SHP77 treated with DMSO at 0.1 percent for 48 hours (cell line): ENCODE results near the gene PRH1.

Source experiments
- DNase-seq: peaks from one replicate; lab custom pipeline; 2025; lab: John Stamatoyannopoulos, UW

PRH1 gene

GRCh38 chr12:10884086-10884725 lies at the start of gene PRH1:
PRH1 (minus strand) TSS chr12:10884255; CDS start chr12:10884217, 38 bp downstream.
- no peak for DNase-seq

- no peak for DNase-seq
Measured at GRCh38 chr12:10928746-10929286, 44.8 kb upstream of the PRH1 start, which contains the start of gene PRH2. PRH2 (plus strand) TSS chr12:10929236; CDS start chr12:10929274, 38 bp downstream.

GRCh38 chr12:10926269-10926668 lies 42.2 kb upstream of the PRH1 start:
- DNase-seq = no peak

- no peak for DNase-seq
Measured at GRCh38 chr12:10919809-10920208, 35.8 kb upstream of the PRH1 start.

GRCh38 chr12:10910380-10910779 lies 26.3 kb upstream of the PRH1 start:
- DNase-seq = no peak

GRCh38 chr12:10909462-10909861 lies 25.4 kb upstream of the PRH1 start, which contains the start of gene TAS2R13:
TAS2R13 (minus strand) TSS chr12:10909562; CDS start chr12:10909298, 264 bp downstream.
- no peak for DNase-seq

GRCh38 chr12:10904686-10905085 lies 20.6 kb upstream of the PRH1 start:
- DNase-seq = no peak

GRCh38 chr12:10901427-10901826 lies 17.4 kb upstream of the PRH1 start:
- no peak for DNase-seq

GRCh38 chr12:10900972-10901371 lies 16.9 kb upstream of the PRH1 start:
- DNase-seq = no peak

- no peak for DNase-seq
Measured at GRCh38 chr12:10900530-10900929, 16.5 kb upstream of the PRH1 start.

GRCh38 chr12:10896854-10897253 lies 12.8 kb upstream of the PRH1 start:
- no peak for DNase-seq

- DNase-seq = no peak
Measured at GRCh38 chr12:10891937-10892336, 7.9 kb upstream of the PRH1 start.

GRCh38 chr12:10889226-10889625 lies 5.2 kb upstream of the PRH1 start:
- no peak for DNase-seq

- DNase-seq = no peak
Measured at GRCh38 chr12:10873378-10873777, 10.7 kb downstream of the PRH1 start.

GRCh38 chr12:10867381-10867780 lies 16.7 kb downstream of the PRH1 start:
- no peak for DNase-seq

- no peak for DNase-seq
Measured at GRCh38 chr12:10863512-10864218, 20.4 kb downstream of the PRH1 start.

- no peak for DNase-seq
Measured at GRCh38 chr12:10861366-10861765, 22.7 kb downstream of the PRH1 start.

- DNase-seq = no peak
Measured at GRCh38 chr12:10855807-10856206, 28.2 kb downstream of the PRH1 start.

GRCh38 chr12:10853776-10854175 lies 30.3 kb downstream of the PRH1 start:
- DNase-seq = no peak

GRCh38 chr12:10851243-10851858 lies 32.7 kb downstream of the PRH1 start:
- no peak for DNase-seq

GRCh38 chr12:10849425-10849878 lies 34.6 kb downstream of the PRH1 start, which contains the start of gene PRR4:
PRR4 (minus strand) TSS chr12:10849475; CDS start chr12:10849437, 38 bp downstream.
- DNase-seq = no peak

GRCh38 chr12:10847744-10848143 lies 36.3 kb downstream of the PRH1 start:
- no peak for DNase-seq

- no peak for DNase-seq
Measured at GRCh38 chr12:10842862-10843261, 41.2 kb downstream of the PRH1 start.
